Measurements from ENCODE around the gene FCN1.

FCN1 gene

DNA sequence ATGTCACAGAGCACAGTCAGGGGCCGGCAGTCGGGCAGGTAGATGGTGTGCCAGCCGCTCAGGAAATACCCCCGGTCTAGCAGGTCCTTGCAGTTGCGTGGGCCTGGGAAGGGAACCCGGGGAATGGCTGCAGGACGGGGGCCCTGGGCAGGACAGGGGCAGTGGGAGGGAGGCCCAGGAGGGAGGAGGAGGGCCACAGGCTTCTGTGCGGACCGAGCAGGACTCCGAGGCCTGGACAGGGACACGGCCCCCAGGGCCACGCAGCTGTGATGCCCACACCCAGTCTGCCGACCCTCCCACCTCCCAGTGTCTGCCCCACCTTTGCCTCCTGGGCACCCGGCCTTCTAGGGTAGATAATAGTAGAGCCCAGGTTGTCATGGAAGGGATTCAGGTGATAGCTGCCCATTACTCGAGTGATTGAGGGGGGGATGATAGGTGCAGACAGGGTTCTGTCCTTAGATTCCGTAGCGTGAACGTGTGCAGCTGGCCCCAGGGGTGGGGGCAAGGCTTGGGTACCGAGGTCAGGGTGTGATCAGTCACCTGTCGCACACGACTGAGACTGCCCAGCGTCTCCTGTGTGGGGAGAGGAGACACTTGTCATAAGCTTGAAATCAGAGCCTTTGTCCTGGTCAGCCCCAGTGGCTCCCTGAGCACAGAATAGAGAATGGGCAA is 4.5 kb downstream of the FCN1 start:
- FAIRE-seq, result no peak

DNA sequence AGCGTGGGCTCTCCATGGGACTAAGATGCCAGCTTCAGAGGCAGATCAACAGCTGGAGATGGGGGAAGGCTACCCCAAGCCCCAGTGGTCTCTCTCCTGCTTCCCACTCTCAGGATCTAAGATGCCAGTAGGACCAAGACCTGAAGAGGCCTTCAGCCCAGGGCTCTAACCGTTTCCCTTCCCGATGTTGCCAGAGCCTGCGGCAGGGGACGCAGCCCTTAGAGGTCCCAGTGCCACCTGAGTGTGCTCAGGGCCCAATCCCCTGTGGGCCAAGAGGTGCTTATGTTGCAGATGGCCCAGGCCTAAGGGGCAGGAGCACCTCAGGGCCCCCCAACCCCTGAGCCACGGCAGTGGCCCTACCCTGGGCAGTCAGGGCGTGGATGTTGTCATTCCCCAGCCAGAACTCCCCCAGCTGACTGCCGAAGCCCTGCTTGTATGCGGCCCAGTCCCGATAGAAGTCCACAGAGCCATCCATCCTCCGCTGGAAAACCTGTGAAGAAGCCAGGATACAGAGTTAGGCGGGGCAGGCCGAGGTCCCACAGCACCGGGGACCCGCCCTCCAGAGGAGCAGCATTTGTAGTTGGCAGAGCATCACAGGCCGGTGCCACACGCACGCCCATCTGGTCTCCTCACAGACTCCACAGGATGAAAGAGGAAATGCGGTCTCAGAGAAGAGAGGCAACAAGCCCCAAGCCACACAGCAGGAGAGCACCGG is 5.4 kb downstream of the FCN1 start:
- no peak for FAIRE-seq

DNA sequence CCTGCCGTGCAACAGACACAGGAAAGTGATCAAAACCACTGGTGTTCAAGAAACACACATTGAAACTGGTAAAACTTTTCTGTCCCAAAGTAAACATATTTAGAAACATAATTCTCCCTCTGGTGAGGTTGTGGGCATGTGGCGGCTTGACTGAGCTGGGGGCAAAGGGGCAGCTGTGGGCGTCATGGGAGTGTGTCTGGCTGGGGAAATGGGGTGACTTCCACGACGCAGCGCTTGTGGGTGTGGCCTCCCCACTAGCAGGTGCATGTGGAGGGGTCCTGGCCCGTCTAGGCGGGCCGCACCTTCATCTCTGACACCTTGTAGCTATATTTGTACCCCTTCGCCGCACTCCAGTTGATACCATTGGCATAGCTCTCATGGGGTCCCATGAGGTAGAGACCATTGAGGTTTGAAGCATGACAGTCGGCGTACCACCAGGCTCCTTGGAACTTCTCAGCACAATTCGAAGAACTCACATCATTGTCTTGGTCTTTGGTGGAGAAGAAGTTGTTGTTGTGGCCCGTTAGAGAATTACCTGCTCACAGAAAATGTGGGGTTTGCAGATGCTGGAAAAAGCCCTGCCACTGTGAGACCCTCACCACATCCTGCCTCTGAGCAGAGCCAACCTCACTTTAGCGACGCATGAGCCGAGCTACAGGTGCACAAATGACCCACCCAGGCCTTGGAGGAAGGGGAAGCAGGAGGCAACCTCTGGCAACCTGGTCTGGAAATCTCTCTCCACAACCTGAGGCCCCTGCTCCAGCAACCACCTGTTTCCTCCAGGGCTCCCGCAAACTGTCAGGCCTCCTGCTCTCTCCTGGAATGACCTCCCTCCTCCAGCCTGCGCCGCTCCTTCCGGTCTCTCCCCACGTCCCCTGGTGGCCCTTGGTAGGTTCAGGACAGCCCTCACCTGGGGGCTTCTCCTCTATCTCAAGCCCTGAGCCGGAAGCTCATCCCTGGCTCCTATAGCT is 7.9 kb downstream of the FCN1 start:
- no peak for FAIRE-seq

DNA sequence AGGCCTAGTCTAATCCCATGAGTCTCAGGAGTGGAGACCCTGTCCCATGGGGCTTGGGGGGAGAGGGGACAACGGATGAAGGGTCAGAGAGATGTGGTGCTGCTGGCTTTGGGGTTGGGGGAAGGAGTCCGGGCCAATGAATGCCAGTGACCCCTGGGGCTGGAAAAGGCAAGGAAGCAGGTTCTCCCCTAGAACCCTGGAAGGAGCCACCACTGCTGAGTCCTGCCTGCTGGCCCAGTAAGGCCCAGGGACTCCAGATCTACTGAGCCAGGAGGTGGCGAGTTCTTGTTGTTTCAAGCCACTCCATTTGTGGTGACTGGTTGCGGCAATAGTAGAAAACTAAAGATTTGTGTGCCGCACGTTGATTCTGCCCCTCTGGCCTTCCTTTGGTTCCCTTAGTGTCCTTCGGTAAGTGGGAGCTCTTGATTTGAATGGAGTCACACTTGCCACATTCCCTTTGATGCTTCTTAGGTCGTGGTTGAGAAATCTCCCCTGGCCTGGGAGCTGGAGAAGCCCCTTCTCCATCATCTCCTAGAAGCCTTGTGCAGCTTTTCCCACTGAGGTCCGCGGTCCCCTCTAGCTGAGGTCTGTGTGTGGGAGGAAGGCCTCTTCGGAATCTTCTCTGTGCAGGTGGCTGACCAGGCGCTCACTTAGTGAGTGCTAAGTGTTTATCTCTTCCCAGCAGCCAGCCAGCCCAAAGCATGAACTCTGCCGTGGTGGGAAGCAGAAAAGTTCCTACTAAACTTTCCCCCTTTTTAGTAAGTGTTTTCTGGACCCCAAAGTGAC is 9.0 kb downstream of the FCN1 start:
- no peak for FAIRE-seq

DNA sequence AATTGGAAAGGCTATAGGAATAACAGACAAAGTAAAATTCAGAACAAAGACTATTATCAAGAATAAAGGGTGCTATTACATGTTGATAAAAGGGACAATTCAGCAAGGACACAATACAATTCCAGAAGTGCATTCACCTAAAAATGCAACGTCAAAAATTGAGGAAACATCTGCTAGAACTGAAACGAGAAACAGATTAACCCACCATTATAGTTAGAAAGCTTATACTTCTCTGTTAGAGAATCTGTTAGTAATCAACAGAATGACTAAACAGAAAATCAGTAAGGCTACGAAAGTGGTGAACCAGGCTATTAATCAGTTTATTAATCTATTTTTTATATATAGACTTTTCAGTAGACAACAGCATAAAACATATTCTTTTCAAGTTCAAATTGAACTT is 14.8 kb downstream of the FCN1 start:
- no peak for FAIRE-seq

DNA sequence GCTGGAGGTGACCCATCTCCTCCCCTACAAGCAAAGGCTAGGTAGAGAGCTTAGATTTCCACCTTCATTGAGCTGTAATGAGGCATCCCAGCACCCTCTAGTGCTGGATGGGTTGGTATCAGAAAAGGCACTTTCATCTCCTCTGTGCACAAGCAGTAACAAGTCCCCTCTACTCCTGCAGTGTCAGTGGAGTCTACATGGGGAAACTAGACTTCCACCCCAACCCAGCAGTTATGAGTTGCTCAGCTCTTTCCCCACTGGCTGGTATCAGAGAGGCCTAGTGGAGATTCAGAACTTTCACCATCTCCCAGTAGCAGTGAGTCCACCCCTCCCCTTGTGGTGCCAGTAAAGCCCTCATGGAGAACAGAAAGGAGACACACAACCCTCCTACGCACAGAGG is 17.9 kb downstream of the FCN1 start:
- no peak for FAIRE-seq

DNA sequence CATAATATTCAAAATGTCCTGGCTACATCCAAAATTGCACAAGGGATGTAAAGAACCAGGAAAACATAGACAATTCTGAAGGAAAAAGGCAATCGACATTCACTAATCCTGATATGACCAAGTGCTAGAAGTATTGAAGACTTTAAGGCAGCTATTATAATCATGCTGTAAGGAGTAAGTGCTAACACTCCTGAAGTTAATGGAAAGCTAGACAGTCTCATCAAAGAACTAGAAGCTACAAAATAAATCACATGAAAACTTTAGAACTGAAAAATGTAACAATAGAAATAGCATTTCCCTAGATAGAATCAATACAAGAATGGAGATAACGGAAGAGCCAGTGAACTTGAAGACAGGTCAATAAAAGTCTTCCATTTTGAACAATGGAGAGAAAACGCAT is 18.5 kb downstream of the FCN1 start:
- FAIRE-seq, result no peak

DNA sequence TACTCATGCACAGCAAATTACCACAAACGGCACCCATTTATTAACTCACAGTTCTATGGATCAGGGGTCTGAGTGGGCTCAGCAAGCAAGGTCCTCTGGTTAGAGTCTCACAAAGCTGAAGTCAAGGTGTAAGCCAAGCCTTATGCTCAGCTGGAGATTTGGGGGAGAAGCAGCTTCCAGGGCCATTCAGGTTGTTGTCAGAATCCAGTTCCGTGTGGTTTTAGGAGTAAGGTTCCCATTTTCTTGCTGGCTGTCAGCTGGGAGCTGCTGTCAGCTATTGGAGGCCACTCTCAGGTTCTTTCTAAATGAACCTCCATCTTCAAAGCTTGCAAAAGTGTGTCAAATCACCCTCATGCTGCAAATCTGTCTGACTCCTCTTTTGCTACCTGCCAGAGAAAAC is 19.4 kb downstream of the FCN1 start:
- FAIRE-seq, result no peak

DNA sequence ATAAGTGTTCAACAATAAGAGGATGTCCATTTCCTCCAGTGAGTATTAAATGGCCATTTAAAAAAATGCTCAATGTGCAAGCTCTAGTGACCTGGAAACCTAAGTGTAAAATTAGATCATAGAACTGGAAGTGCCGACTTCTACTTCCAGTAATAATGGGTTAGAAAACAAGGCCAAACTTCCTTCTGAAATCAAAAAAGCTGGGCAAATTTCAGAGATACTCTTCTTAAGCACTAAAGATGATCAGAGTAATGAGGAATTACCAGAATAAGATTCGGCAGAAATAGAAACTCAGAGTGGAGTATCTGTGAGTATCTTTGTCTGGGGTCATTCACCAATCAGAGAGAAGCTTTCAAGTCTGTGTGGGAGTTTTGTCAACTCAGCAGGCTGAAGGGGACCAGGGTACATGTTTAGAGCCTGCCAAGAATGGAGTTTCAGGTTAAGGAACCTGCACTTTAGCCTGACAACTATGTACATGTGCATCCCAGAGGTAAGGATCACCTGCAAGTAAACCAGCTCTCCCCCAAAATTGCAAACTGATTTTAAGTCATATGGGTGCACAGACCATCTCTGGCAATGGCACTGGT is 20.0 kb downstream of the FCN1 start:
- FAIRE-seq, result no peak

DNA sequence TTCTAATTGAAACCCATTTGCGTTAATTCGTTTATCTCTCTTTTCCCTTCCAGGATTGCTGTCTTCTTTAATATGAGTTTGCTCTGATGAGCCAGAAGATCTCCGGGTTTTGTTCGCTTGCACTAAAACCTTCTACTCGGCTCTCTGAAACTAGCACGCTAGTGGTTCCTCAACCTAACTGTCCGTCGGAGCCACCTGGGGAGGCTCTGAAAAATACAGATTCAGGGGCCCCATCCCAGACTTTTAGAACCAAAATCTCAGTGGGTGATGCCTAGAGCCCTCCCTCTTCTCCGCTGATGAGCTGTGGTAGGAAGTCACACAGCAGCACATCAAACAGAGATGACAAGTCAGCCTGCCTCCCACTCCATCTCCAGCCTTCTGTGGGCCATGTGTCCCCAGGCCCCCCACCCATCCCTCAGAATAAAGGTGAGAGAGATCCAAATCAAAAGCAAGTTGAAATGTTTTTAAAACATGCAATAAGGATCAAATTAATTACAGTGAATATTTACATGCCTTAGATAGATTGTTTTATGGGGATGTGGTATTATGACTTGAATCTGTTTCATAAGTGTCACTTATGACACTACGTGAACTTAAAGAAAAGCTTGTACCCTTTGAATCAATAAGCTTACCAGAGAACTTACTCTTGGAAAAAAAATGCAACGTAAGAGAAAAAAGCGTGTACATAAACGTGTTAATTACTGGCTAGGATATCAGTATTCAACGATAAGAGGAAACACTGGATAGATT is 20.7 kb downstream of the FCN1 start:
- FAIRE-seq, result no peak

DNA sequence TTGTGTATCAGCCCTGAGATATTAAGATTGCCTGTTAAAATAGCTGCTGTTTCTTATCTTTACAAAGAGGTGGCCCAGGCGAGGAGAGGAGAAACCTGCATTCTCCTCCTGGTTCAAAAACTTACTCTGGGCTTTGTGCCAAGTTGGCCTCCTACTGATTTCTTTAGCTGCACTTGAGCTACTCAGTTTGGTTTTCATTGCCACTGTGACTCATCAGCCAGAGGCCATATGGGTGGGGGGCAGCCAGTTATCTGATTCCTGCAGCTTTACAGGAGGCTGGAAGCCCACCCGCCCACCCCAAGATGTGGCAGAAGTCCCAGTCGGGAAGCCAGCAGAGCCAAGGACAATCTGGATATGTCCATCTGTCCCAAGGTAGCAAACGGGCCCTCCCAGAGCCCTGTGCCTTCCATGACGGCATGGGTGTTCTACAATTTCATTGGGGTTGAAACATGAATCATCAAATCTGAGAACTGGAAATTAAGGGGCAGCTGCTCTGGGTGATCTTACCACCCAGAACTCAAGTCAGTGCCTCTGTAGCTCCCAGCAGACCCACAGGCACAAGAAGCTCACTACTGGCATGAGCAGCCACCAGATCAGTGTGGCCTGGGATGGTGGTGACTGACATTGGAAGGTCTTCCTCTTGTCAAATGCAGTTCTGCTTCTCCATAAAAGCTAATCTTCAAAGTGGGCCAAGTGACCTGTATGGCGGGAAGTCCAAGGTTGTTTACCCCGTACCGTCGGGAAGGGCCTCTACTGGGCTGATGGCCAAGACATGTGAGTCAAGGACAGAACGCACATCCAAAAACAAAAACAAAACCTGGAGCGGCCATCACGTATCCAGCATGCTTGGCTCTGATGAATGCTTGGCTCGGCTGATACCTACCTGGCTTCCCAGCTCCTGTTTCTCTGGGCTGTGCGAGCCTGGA is 21.5 kb downstream of the FCN1 start:
- FAIRE-seq, result no peak

DNA sequence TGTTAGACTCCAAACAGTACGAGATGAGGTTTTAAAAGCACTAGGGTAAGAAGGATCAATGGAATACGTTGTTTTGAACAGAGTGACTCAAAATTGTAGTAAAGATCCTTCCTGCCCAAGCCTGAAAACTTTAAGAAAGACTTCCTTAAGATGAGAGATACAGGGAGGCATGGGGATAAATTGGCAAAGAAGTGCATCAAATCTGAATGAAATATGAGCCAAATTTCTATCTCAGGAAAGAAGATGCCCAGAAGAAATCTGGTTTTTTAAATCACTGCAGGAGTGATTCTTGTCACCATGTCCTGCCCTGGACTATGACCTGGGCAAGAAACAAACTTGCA is 22.2 kb downstream of the FCN1 start:
- FAIRE-seq, result no peak

DNA sequence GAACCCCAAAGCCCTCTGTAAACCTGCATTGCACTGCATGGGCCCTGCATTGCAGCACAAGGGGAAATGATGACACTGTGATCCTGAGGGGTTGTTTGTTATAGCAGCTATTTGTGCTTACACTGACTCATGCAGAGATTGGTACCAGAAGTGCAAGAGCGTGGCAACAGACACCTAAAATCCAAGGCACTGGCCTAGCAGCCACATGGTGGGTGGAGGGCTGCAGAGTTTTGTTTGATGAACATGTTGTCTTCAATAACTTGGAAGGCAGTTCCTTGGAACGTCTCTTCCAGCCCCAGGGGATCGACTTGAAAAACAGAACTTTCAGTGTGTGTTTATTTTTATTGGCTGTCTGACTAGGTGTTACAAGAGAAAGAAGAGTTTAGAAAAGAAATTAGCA is 22.6 kb downstream of the FCN1 start:
- FAIRE-seq, result no peak

DNA sequence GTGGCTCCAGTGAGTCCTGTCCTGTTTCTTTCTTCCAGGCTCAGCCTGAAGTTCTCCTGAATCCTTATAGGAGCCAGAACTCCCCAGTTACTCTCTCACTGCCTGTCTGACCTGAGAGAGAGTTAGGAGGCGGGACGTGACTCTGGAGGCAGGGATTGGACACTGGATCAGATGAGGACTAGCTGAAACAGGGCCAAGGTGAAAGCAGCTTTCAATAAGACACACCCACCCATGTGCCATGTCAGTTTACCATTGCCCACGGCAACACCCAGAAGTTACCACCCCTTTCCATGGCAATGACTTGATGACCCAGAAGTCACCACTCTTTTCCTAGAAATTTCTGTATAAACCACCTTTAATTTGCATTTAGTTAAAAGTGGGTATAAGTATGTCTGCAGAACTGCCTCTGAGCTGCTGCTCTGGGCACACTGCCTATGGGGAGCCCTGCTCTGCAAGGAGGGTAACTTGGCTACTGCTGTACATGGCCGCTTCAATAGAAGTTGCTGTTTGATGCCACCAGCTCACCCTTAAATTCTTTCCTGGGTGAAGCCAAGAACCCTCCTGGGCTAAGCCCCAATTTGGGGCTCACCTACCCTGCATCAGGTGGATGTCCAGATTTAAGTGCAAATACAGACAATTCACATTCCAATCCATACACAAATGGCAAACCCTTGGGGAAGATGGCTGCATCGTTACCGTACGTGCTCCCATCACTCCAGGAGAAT is 23.4 kb downstream of the FCN1 start:
- FAIRE-seq, result no peak

DNA sequence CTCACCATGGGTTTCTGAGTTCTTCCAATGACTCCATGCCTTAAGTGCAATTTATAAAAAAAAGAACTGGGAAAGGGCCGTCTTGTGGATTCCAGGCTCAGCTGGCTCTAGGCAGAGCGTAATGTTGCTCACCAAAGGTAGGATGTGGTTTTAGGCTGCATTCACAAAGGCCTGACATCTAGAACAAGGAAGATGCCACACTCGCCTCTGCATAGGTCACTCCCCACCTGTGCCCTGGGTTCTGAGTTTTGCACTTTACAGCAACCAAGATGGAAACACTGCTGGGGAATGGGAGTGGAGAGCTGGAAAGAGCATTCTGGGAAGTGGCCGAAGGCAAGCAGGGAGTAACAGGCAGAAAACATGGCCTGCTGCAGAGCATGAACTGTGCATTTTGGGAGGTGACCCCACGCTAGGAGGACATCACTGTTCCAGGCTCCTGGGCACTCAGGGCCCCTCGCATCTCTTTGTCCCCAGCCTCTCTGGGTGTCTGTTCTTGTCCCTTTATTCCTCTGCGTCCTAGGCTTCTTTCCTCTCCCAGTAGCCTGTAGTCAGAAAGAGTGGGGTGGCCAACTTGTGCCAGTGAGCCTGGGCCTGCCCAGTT is 24.8 kb downstream of the FCN1 start:
- FAIRE-seq, result no peak

DNA sequence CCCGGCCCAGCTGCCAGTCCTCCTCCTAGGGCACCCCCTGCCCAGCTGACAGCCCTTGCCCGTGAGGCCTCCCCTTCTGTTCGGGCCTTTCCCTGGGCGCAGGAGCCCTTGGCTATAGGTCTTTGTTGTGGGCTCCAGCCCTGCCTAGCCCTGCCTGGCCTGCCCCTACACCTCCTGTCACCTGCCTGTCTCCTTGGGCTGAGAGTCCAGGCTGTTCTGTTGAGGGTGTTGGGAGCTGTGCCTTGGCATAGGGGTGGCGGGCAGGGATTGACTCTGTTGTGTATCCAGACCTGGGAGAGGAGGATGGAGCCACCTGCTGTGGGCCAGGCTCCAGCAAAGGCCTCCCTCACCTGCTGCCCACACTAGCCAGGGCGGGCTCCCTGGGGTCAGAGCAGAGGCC is 25.5 kb downstream of the FCN1 start:
- no peak for FAIRE-seq

DNA sequence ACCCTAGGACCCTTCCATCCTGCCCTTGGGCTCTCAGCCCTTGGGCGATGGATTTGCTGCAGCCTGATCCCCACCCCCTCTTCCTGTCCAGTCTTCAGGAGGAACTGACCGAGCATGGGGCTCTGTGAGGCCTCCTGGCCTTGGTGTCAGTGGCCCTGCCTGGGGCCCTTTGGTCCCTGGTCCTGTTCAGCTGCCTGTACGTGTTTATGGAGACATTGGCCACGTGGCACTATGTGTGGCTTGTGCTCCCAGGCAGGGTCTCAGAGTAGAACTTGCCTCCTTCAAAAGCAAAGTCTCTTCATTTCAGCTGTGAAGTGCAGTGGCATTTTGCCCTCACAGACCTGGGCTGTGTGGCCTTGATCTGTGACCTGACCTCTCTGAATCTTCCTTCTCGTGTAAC is 26.0 kb downstream of the FCN1 start:
- FAIRE-seq, result no peak

DNA sequence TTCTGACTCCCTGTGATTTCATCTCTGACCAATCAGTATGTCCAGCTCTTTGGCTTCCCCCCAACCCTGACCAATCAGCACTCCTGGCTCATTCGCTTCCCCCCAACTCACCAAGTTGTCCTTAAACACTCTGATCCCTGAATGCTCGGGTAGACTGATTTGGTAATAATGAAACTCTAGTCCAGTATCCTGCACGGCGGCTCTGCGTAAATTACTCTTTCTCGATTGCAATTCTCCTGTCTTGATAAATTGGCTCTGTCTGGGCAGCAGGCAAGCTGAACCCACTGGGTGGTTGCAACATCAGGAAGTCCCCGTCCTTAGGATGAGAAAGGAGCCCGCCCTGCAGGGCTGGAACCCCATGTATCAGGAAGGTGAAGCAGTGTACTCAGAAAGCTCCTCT is 26.7 kb downstream of the FCN1 start:
- no peak for FAIRE-seq

DNA sequence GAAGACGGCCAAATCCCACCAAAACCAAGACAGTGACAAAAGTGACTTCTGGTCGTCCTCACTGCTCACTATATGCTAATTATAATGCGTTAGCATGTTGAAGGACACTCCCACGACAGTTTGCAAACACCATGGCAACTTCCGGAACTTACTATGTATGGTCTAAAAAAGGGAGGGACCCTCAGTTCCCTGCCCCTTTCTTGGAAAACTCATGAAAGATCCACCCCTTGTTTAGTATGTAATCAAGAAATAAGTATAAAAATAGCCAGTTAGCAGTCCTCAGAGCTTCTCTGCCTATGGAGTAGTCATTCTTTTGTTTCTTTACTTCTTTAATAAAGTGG is 27.6 kb downstream of the FCN1 start:
- FAIRE-seq, result no peak
